Body of pancreas (tissue), 4 donors: ENCODE data around the gene TJP3.

ENCODE experiments used
- CTCF ChIP-seq, 7 experiments: fragments of 450-650 bp in 4 of 7; fragments of 200-600 bp in 3 of 7; sonication (generic) in 3 of 7; IDR thresholded peaks; one replicate each; pipeline ENCODE4 v1.5.1; 2016 to 2019; ENCODE audit warnings: antibody characterized with exemption in 7 of 7
- POLR2A ChIP-seq, 3 donors: fragments of 450-650 bp; IDR thresholded peaks; one replicate each; pipeline ENCODE4 v1.6.1; 2016; ENCODE audit warnings: antibody characterized with exemption in 3 of 3, mild to moderate bottlenecking in 2 of 3

GRCh38 chr19:3781603-3782002 is 73.4 kb downstream of the TJP3 start:
- TF ChIP-seq CTCF (IDR thresholded peaks at IDR 0.05) (no peak), POLR2A (IDR thresholded peaks at IDR 0.05) (no peak)
